Ishikawa (cell line): ENCODE measurements around the gene RAB25.

Experiments used
- EGR1 ChIP-seq: IDR thresholded peaks from 2 replicates; pipeline ENCODE4 v1.6.1; 2012
- EP300 ChIP-seq: IDR thresholded peaks from 2 replicates; pipeline ENCODE4 v1.6.1; 2012; ENCODE audit warnings: borderline replicate concordance
- MAX ChIP-seq: IDR thresholded peaks from 2 replicates; pipeline ENCODE4 v1.6.1; 2012
- NFIC ChIP-seq: IDR thresholded peaks from 2 replicates; pipeline ENCODE4 v1.6.1; 2012
- RAD21 ChIP-seq: IDR thresholded peaks from 2 replicates; pipeline ENCODE4 v1.6.1; 2012; ENCODE audit warnings: low read depth
- YY1 ChIP-seq: IDR thresholded peaks from 2 replicates; pipeline ENCODE4 v1.6.1; 2012; ENCODE audit warnings: low read depth
- TF ChIP-seq, protein P1 (sequence below): IDR thresholded peaks from 2 replicates; pipeline ENCODE4 v1.6.1; 2012; ENCODE audit warnings: low read depth, mild to moderate bottlenecking

GRCh38 chr1:156111355-156111962 is 50.5 kb downstream of the RAB25 start:
- no peak for TF ChIP-seq MAX
- TF ChIP-seq EP300: no peak
- TF ChIP-seq RAD21: no peak
- no peak for TF ChIP-seq YY1
- TF ChIP-seq, protein P1, sequence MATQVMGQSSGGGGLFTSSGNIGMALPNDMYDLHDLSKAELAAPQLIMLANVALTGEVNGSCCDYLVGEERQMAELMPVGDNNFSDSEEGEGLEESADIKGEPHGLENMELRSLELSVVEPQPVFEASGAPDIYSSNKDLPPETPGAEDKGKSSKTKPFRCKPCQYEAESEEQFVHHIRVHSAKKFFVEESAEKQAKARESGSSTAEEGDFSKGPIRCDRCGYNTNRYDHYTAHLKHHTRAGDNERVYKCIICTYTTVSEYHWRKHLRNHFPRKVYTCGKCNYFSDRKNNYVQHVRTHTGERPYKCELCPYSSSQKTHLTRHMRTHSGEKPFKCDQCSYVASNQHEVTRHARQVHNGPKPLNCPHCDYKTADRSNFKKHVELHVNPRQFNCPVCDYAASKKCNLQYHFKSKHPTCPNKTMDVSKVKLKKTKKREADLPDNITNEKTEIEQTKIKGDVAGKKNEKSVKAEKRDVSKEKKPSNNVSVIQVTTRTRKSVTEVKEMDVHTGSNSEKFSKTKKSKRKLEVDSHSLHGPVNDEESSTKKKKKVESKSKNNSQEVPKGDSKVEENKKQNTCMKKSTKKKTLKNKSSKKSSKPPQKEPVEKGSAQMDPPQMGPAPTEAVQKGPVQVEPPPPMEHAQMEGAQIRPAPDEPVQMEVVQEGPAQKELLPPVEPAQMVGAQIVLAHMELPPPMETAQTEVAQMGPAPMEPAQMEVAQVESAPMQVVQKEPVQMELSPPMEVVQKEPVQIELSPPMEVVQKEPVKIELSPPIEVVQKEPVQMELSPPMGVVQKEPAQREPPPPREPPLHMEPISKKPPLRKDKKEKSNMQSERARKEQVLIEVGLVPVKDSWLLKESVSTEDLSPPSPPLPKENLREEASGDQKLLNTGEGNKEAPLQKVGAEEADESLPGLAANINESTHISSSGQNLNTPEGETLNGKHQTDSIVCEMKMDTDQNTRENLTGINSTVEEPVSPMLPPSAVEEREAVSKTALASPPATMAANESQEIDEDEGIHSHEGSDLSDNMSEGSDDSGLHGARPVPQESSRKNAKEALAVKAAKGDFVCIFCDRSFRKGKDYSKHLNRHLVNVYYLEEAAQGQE: no peak
- no peak for TF ChIP-seq EGR1
- TF ChIP-seq NFIC: 0 out of 2 replicates have a peak, but pooled peaks have one; percentile 7
